ENCODE results near the gene MRPS6. TPM values are rescaled to one million over a fixed set of nuclear protein-coding genes. Genes with fewer than 3 reads are reported as not detected.

MRPS6 gene
- total RNA-seq, 1 experiment from 2014 or later = 43.5 TPM

GRCh38 chr21:34179204-34179935 is 106.0 kb downstream of the MRPS6 start:
- Mint-ChIP-seq H3K27ac (ENCODE audit: unreplicated experiment) (no peak overlapping the region), H3K4me3 (ENCODE audit: low read depth, unreplicated experiment) (no peak overlapping the region), H3K4me1 (ENCODE audit: low read depth, unreplicated experiment) (no peaks in the 10 kb centered on the region), H3K9me3 (ENCODE audit: low read depth, unreplicated experiment) (no peaks in the 10 kb centered on the region), H3K36me3 (ENCODE audit: insufficient read depth, unreplicated experiment) (no peaks in the 10 kb centered on the region), H3K27me3 (ENCODE audit: unreplicated experiment) (no peaks in the 10 kb centered on the region)
- BruUV-seq (replicated peaks) = no TSS peak
- DNase-seq = no peak
- TF ChIP-seq CTCF (IDR thresholded peaks at IDR 0.05; ENCODE audit: unreplicated experiment) = no peak
- intact Hi-C loops (cut with micrococcal nuclease; ENCODE audit: unreplicated experiment) = no loop called here
- CTCF ChIA-PET = no interaction called here

- Mint-ChIP-seq H3K4me1 (ENCODE audit: low read depth, unreplicated experiment) (no peaks in the 10 kb centered on the region), H3K27me3 (ENCODE audit: unreplicated experiment) (no peaks in the 10 kb centered on the region), H3K27ac (ENCODE audit: unreplicated experiment) (no peak overlapping the region), H3K4me3 (ENCODE audit: low read depth, unreplicated experiment) (no peak overlapping the region), H3K36me3 (ENCODE audit: insufficient read depth, unreplicated experiment) (no peaks in the 10 kb centered on the region), H3K9me3 (ENCODE audit: low read depth, unreplicated experiment) (no peaks in the 10 kb centered on the region)
- TF ChIP-seq CTCF (IDR thresholded peaks at IDR 0.05; ENCODE audit: unreplicated experiment) = no peak
- no peak for DNase-seq
- intact Hi-C loops (cut with micrococcal nuclease; ENCODE audit: unreplicated experiment) = no loop called here
- BruUV-seq (replicated peaks) = no TSS peak
- CTCF ChIA-PET = no interaction called here
Measured at GRCh38 chr21:34180407-34180806, 107.0 kb downstream of the MRPS6 start.

GRCh38 chr21:34180826-34181359 is 107.5 kb downstream of the MRPS6 start:
- no peaks in the 10 kb centered on the region for H3K27me3 Mint-ChIP-seq (ENCODE audit: unreplicated experiment)
- CTCF ChIA-PET = no interaction called here
- no peaks in the 10 kb centered on the region for H3K36me3 Mint-ChIP-seq (ENCODE audit: insufficient read depth, unreplicated experiment)
- no TSS peak for BruUV-seq (replicated peaks)
- H3K9me3 Mint-ChIP-seq (ENCODE audit: low read depth, unreplicated experiment) = no peaks in the 10 kb centered on the region
- no peak overlapping the region for H3K4me3 Mint-ChIP-seq (ENCODE audit: low read depth, unreplicated experiment)
- no peak for DNase-seq
- no peak overlapping the region for H3K27ac Mint-ChIP-seq (ENCODE audit: unreplicated experiment)
- no peaks in the 10 kb centered on the region for H3K4me1 Mint-ChIP-seq (ENCODE audit: low read depth, unreplicated experiment)
- TF ChIP-seq CTCF (IDR thresholded peaks at IDR 0.05; ENCODE audit: unreplicated experiment) = no peak
- intact Hi-C loops (cut with micrococcal nuclease; ENCODE audit: unreplicated experiment) = no loop called here

GRCh38 chr21:34181431-34182039 is 108.2 kb downstream of the MRPS6 start:
- no peak overlapping the region for H3K4me3 Mint-ChIP-seq (ENCODE audit: low read depth, unreplicated experiment)
- H3K27me3 Mint-ChIP-seq (ENCODE audit: unreplicated experiment) = no peaks in the 10 kb centered on the region
- no peak for TF ChIP-seq CTCF (IDR thresholded peaks at IDR 0.05; ENCODE audit: unreplicated experiment)
- H3K36me3 Mint-ChIP-seq (ENCODE audit: insufficient read depth, unreplicated experiment) = no peaks in the 10 kb centered on the region
- H3K27ac Mint-ChIP-seq (ENCODE audit: unreplicated experiment) = no peak overlapping the region
- H3K4me1 Mint-ChIP-seq (ENCODE audit: low read depth, unreplicated experiment) = no peaks in the 10 kb centered on the region
- CTCF ChIA-PET = no interaction called here
- no peaks in the 10 kb centered on the region for H3K9me3 Mint-ChIP-seq (ENCODE audit: low read depth, unreplicated experiment)
- BruUV-seq (replicated peaks) = no TSS peak
- no peak for DNase-seq
- intact Hi-C loops (cut with micrococcal nuclease; ENCODE audit: unreplicated experiment) = no loop called here

Data from Calu3 (cell line).